HCT116 (cell line): Measurements from ENCODE around the gene STH. TPM values are rescaled to one million over a fixed set of nuclear protein-coding genes. Genes with fewer than 3 reads are reported as not detected.

Source experiments
- ATAC-seq: fragments of 200-7000 bp; cut with Tn5 transposase; 2 replicates; pipeline ENCODE4 v1.9.1; 2020; ENCODE audit warnings: mild to moderate bottlenecking, moderate library complexity
- BruUV-seq: library from RNA; stranded (reverse); fragments of 400-500 nt; replicated peaks from 2 replicates; lab custom pipeline; 2021; lab: Mats Ljungman, UMichigan
- CTCF ChIA-PET: fragments of 300-600 bp; sonication (Branson Sonifier 250); formaldehyde crosslinking; loops from one replicate; lab custom pipeline; 2021; ENCODE audit warnings: antibody characterized with exemption; lab: Charles Lee
- POLR2A ChIA-PET: fragments of 300-600, 350-600 bp; sonication (Branson Sonifier 250); formaldehyde crosslinking; loops from one replicate; lab custom pipeline; 2021; ENCODE audit warnings: antibody characterized with exemption; lab: Charles Lee
- RAD21 ChIA-PET, 2 experiments: fragments of 300-600 bp; sonication (Branson Sonifier 250); formaldehyde crosslinking; loops; one replicate each; lab custom pipeline; 2023; ENCODE audit warnings: low total read pairs in 2 of 2; ENCODE audit not compliant: uncharacterized antibody in 2 of 2, unreplicated experiment in 2 of 2, low non-redundant PET in 1 of 2; lab: Charles Lee
- DNase-seq: peaks from one replicate; pipeline ENCODE4 v3.0.0-alpha.2; 2010; ENCODE audit warnings: low read depth, low spot score
- H2AFZ ChIP-seq: fragments of 200-600 bp; shearing (Covaris generic), sonication (generic); 2 replicates; pipeline ENCODE4 v1.6.1; 2017; ENCODE audit warnings: low read depth, mixed run types, mixed read lengths, antibody characterized with exemption, low read length; ENCODE audit not compliant: poor library complexity, severe bottlenecking
- H3K27ac ChIP-seq: 2 replicates; pipeline ENCODE4 v1.5.1; 2012; ENCODE audit warnings: low read depth, low read length
- H3K27me3 ChIP-seq: fragments of 200-600 bp; sonication (generic); 2 replicates; pipeline ENCODE4 v1.6.1; 2016; ENCODE audit warnings: mixed run types, low read length, mixed read lengths; ENCODE audit not compliant: insufficient read depth
- H3K36me3 ChIP-seq, 2 experiments: fragments of 200-500 bp in 1 of 2; fragments of 200-600 bp in 1 of 2; sonication (Bioruptor generic) in 1 of 2; sonication (generic) in 1 of 2; 2 replicates each; pipeline versions ENCODE4 v1.5.1 to v1.6.1; 2014 to 2016; ENCODE audit warnings: low read length in 2 of 2, inconsistent platforms in 1 of 2, mixed read lengths in 1 of 2, mixed run types in 1 of 2; ENCODE audit not compliant: insufficient read depth in 2 of 2, control insufficient read depth in 1 of 2
- H3K4me1 ChIP-seq, 2 experiments: fragments of 200-600 bp in 1 of 2; sonication (generic) in 1 of 2; 2 replicates each; pipeline versions ENCODE4 v1.5.1 to v1.6.1; 2012 to 2017; ENCODE audit warnings: low read length in 2 of 2, inconsistent platforms in 1 of 2, mild to moderate bottlenecking in 1 of 2, mixed read lengths in 1 of 2, mixed run types in 1 of 2, moderate library complexity in 1 of 2; ENCODE audit not compliant: insufficient read depth in 2 of 2, control insufficient read depth in 1 of 2
- H3K4me2 ChIP-seq: fragments of 200-600 bp; sonication (generic); 2 replicates; pipeline ENCODE4 v1.6.1; 2017; ENCODE audit warnings: mixed run types, low read length, mixed read lengths
- H3K4me3 ChIP-seq, 2 experiments: fragments of 200-600 bp in 1 of 2; sonication (generic) in 1 of 2; replicated peaks in 1 of 2; 2 replicates each; pipeline ENCODE4 v1.5.1; 2011 to 2016; ENCODE audit warnings: low read length in 2 of 2, control low read depth in 1 of 2, low read depth in 1 of 2, mild to moderate bottlenecking in 1 of 2, mixed read lengths in 1 of 2, mixed run types in 1 of 2
- H3K79me2 ChIP-seq: fragments of 200-600 bp; sonication (generic); 2 replicates; pipeline ENCODE4 v1.6.1; 2017; ENCODE audit warnings: mild to moderate bottlenecking, mixed run types, low read length, moderate library complexity, mixed read lengths; ENCODE audit not compliant: insufficient read depth
- H3K9ac ChIP-seq: fragments of 200-600 bp; sonication (generic); 2 replicates; pipeline ENCODE4 v1.6.1; 2016; ENCODE audit warnings: low read length, mixed read lengths
- H3K9me2 ChIP-seq: fragments of 200-600 bp; sonication (generic), shearing (Covaris generic); 2 replicates; pipeline ENCODE4 v1.6.1; 2017; ENCODE audit warnings: mixed run types, mild to moderate bottlenecking, moderate library complexity; ENCODE audit not compliant: insufficient read depth
- H3K9me3 ChIP-seq, 2 experiments: fragments of 200-500 bp in 1 of 2; fragments of 200-600 bp in 1 of 2; sonication (Bioruptor generic) in 1 of 2; sonication (generic) in 1 of 2; 2 replicates each; pipeline ENCODE4 v1.6.1; 2014 to 2017; ENCODE audit warnings: low read length in 2 of 2, mixed read lengths in 2 of 2, inconsistent platforms in 1 of 2, low read depth in 1 of 2, mild to moderate bottlenecking in 1 of 2, mixed run types in 1 of 2, moderate library complexity in 1 of 2; ENCODE audit not compliant: control insufficient read depth in 1 of 2, insufficient read depth in 1 of 2
- H4K20me1 ChIP-seq: fragments of 200-600 bp; sonication (generic), shearing (Covaris generic); 2 replicates; pipeline ENCODE4 v1.6.1; 2017; ENCODE audit warnings: mixed run types, mild to moderate bottlenecking, moderate library complexity; ENCODE audit not compliant: insufficient read depth
- CTCF ChIP-seq, 3 experiments: fragments of 200-600 bp in 1 of 3; sonication (generic) in 1 of 3; IDR thresholded peaks in 2 of 3; conservative IDR thresholded peaks in 1 of 3; 2 replicates each; pipeline ENCODE4 v1.5.1; 2012 to 2017; ENCODE audit warnings: low read depth in 2 of 3, low read length in 2 of 3, antibody characterized with exemption in 1 of 3, borderline replicate concordance in 1 of 3, control low read depth in 1 of 3, mild to moderate bottlenecking in 1 of 3, mixed read lengths in 1 of 3, mixed run types in 1 of 3, moderate library complexity in 1 of 3; ENCODE audit not compliant: insufficient read depth in 1 of 3
- EZH2phosphoT487 ChIP-seq: fragments of 200-600 bp; IDR thresholded peaks from 2 replicates; pipeline ENCODE4 v1.6.1; 2018; ENCODE audit warnings: antibody characterized with exemption, borderline replicate concordance
- FOSL1 ChIP-seq: IDR thresholded peaks from 2 replicates; pipeline ENCODE4 v1.6.1; 2012; ENCODE audit warnings: low read depth
- MAX ChIP-seq: IDR thresholded peaks from 2 replicates; pipeline ENCODE4 v1.6.1; 2012
- POLR2A ChIP-seq: IDR thresholded peaks from 2 replicates; pipeline ENCODE4 v1.7.0; 2011; ENCODE audit warnings: borderline replicate concordance; ENCODE audit not compliant: insufficient read depth, insufficient read length; ENCODE audit errors: extremely low read depth
- POLR2AphosphoS5 ChIP-seq: IDR thresholded peaks from 2 replicates; pipeline ENCODE4 v1.6.1; 2011; ENCODE audit warnings: mild to moderate bottlenecking, low read depth, low read length, moderate library complexity
- RAD21 ChIP-seq: IDR thresholded peaks from 2 replicates; pipeline ENCODE4 v1.6.1; 2012; ENCODE audit warnings: low read depth, mild to moderate bottlenecking
- REST ChIP-seq: IDR thresholded peaks from 2 replicates; pipeline ENCODE4 v1.6.1; 2012; ENCODE audit warnings: low read depth
- SRF ChIP-seq: IDR thresholded peaks from 2 replicates; pipeline ENCODE4 v1.6.1; 2012; ENCODE audit warnings: low read depth
- ZBTB33 ChIP-seq: IDR thresholded peaks from 2 replicates; pipeline ENCODE4 v1.6.1; 2011; ENCODE audit warnings: mild to moderate bottlenecking, low read length, moderate library complexity; ENCODE audit not compliant: insufficient replicate concordance; ENCODE audit errors: extremely low read depth
- intact Hi-C: fragments of 100-400 bp; cut with micrococcal nuclease; formaldehyde crosslinking; loops from 2 replicates; pipeline ENCODE4 v1.10.0; 2022
- total RNA-seq: library from RNA; stranded (reverse); gene quantifications from one replicate; pipeline ENCODE4 v1.2.1, GENCODE V29; 2021; ENCODE audit not compliant: unreplicated experiment

STH gene
- total RNA-seq, 1 experiment from 2014 or later: not detected

GRCh38 chr17:46027048-46027975, 28.3 kb downstream of the STH start (continued):
- TF ChIP-seq RAD21: no peak
- no peak for TF ChIP-seq REST
- TF ChIP-seq MAX: no peak
- no peak for TF ChIP-seq POLR2AphosphoS5

- no peak overlapping the region for H3K27ac ChIP-seq
- no peaks in the 10 kb centered on the region for H3K79me2 ChIP-seq
- no peaks in the 10 kb centered on the region for H3K27me3 ChIP-seq
- no peak overlapping the region for H2AFZ ChIP-seq
- CTCF ChIA-PET: interaction anchor here (2.4 kb wide), 1 partner anchor 16 kb away, joined by 9 read pairs; no protein-coding TSS in a partner anchor
- ATAC-seq (no peak), DNase-seq (no peak)
- H3K36me3 ChIP-seq: peaks cover 21 to 35% of the 10 kb centered on the region in 2 experiments; a peak in 3 of 4 replicates
- H3K9ac ChIP-seq: no peak overlapping the region
- H3K4me3 ChIP-seq: no peak overlapping the region
- POLR2A ChIA-PET: no interaction called here
- H3K4me1 ChIP-seq: no peaks in the 10 kb centered on the region
- RAD21 ChIA-PET: interaction anchor here in 1 of 2 experiments (1.1 kb wide), 1 partner anchor 10 kb away, joined by 3 read pairs; no protein-coding TSS in a partner anchor
- no peaks in the 10 kb centered on the region for H3K9me3 ChIP-seq
- H3K4me2 ChIP-seq: no peak overlapping the region
- no TSS peak for BruUV-seq
- intact Hi-C loops: no loop called here
- H4K20me1 ChIP-seq: no peaks in the 10 kb centered on the region
- no peaks in the 10 kb centered on the region for H3K9me2 ChIP-seq
- TF ChIP-seq REST (no peak), RAD21 (no peak), SRF (no peak), CTCF (IDR thresholded peaks at IDR 0.05 in 2 of 3, conservative IDR thresholded peaks at IDR 0.05 in 1 of 3; ENCODE audit: borderline replicate concordance in 1 of 3, insufficient read depth in 1 of 3, low read depth in 2 of 3, low read length in 2 of 3) (no peak), ZBTB33 (no peak), FOSL1 (no peak), EZH2phosphoT487 (no peak), POLR2A (no peak)
Measured at GRCh38 chr17:46027976-46028325, 28.9 kb downstream of the STH start.
